ENCODE data around the gene RABL6.
"Not testable (repeated sequence)": the region's sequence is repeated elsewhere in the genome, so short reads cannot be mapped to it uniquely, and the experiment has no call there.

The RABL6 gene

GRCh38 chr9:136837856-136838277 is 30.1 kb downstream of the RABL6 start:
- not testable (repeated sequence) for DNase-seq

GRCh38 chr9:136838314-136839228 is 30.8 kb downstream of the RABL6 start:
- DNase-seq, result no peak

GRCh38 chr9:136839229-136840139 is 31.7 kb downstream of the RABL6 start:
- DNase-seq, result no peak

GRCh38 chr9:136840140-136840876 is 32.6 kb downstream of the RABL6 start:
- no peak for DNase-seq

GRCh38 chr9:136840877-136841645 is 33.3 kb downstream of the RABL6 start:
- DNase-seq, result peak; percentile 62

- not testable (repeated sequence) for DNase-seq
Observed at GRCh38 chr9:136841646-136842379, 34.1 kb downstream of the RABL6 start.

GRCh38 chr9:136842380-136842948 is 34.7 kb downstream of the RABL6 start, which contains the start of gene AJM1:
AJM1 (plus strand) TSS chr9:136842478; CDS start chr9:136844415, 1,937 bp downstream.
- not testable (repeated sequence) for DNase-seq

- DNase-seq, result not testable (repeated sequence)
Observed at GRCh38 chr9:136843159-136843800, 35.5 kb downstream of the RABL6 start.

- not testable (repeated sequence) for DNase-seq
Observed at GRCh38 chr9:136843801-136844740, 36.3 kb downstream of the RABL6 start.

GRCh38 chr9:136844761-136845464 is 37.2 kb downstream of the RABL6 start:
- no peak for DNase-seq

- DNase-seq, result no peak
Observed at GRCh38 chr9:136845465-136846260, 37.9 kb downstream of the RABL6 start.

GRCh38 chr9:136846376-136847087 is 38.8 kb downstream of the RABL6 start:
- no peak for DNase-seq

GRCh38 chr9:136847088-136847825 is 39.5 kb downstream of the RABL6 start:
- DNase-seq, result no peak

GRCh38 chr9:136847826-136848392 is 40.2 kb downstream of the RABL6 start:
- peak; percentile 81 for DNase-seq

GRCh38 chr9:136848393-136849037 is 40.8 kb downstream of the RABL6 start:
- DNase-seq, result no peak

Data from NCI-H2107 (cell line).